Measurements from ENCODE around the gene PDHB.

PDHB gene

DNA sequence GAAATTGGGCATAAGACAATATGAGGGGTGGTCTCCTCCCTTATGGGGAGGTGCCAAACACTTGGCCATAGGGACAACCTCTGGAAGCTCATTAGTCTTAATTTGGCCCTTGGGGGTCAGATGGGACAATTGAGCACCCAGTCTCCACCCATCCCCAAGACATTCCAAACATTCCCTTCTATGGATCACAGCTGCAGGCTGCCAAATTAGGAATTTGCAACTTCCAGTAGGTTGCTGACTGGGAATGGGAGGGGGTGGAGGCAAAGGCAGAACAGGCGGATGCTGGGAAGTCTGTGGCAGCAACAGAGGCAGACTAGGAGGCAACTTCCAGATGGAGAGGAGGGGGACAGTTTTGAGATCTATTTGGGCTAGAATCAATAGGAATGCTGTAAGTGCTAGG is 1.4 kb upstream of the PDHB start:
- DNase-seq: no peak

DNA sequence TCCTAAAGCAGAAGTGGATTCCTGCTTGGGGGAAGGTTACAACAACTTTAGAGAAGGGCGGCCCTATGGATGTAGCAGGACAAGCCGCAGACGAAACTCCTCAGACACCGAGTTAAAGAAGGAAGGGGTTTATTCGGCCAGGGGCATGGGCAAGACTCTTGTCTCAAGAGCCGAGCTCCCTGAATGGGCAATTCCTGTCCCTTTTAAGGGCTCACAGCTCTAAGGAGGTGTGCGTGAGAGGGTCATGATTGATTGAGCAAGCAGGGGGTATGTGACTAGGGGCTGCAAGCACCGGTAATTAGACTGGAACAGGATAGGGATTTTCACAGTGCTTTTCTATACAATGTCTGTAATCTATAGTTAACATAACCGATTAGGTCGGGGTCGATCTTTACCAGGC is 879 bp upstream of the PDHB start:
- no peak for DNase-seq

DNA sequence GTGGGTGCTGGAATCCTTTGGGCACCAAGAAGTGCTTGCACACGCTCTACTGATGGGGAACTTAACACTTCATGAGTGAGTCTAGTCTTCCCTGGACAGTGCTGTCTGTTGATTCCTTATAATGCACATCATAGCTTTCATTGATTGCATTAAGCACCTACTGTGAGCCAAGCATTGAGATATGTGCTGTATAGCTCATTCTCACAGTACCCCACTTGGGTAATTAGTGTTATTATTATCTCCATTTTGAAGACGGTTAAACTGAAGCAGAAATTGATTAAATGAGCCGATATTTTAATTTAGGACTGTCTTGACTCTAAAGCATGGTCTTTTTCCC is 504 bp upstream of the PDHB start:
- DNase-seq: no peak

DNA sequence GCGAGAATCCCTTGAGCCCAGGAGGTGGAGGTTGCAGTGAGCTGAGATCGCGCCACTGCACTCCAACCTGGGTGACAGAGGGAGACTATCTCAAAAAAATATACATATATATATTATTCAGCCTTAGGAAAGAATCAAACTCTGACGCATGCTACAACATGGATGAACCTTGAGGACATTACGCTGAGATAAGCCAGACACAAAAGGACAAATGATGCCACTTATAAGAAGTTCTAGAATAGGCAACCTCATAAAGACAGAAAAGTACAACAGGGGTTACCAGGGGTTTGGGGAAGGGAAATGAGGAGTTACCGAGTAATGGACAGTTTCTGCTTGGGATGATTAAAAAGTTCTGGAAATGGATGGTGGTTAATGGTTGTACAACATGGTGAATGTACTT is 727 bp downstream of the PDHB start:
- DNase-seq: no peak

DNA sequence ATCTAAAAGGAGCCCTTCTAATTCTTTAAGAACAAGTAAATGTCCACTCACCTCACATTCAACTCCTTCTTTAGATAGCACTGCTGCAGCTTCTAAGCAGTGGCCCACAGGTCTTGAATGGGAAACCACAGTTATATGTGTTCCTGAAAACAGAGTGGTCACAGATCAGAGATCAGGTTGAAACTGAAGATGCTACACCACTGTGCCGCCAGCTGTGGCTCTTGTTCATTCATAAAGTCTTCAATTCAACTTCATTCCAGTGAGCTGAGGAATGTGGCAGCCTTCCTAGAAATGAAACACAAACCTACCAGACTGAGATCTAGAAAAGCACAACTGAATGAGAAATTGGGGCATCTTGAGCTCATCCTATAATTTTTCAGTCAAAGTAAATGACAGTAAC is 4.0 kb downstream of the PDHB start:
- no peak for DNase-seq

- no peak for DNase-seq
Observed at GRCh38 chr3:58427661-58428361, 5.8 kb downstream of the PDHB start.

GRCh38 chr3:58425782-58426181 is 7.8 kb downstream of the PDHB start:
- DNase-seq: no peak

GRCh38 chr3:58424613-58425012 is 9.0 kb downstream of the PDHB start:
- DNase-seq: no peak

DNA sequence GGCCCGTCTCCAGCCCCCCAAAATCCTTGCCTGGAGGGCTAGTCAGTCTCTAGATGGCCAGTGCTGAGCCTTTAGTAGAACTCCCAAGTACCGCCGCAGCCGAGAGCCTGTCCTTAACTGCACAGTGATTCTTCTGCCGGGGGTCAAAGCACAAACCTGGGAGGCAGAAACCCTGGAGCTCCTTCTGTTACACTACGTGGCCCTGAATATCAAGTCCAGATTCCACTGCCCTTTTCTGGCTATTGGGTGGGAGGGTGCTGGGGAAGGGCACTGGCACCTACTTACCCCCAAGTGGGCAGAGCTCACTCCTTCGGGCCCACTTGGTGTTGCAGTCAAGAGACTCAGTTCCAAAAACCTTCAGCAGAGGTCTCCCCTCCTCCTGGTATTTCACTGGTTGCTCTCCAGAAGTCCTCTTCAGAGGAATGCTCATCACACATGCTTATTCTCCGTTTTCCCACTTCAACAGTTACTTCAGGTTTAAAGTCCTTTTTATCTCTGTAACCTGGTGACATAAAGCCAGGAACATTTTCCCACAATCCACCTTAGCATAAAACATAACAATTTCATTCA is 10.8 kb downstream of the PDHB start:
- DNase-seq: no peak

- no peak for DNase-seq
Observed at GRCh38 chr3:58421004-58421403, 12.6 kb downstream of the PDHB start.

DNA sequence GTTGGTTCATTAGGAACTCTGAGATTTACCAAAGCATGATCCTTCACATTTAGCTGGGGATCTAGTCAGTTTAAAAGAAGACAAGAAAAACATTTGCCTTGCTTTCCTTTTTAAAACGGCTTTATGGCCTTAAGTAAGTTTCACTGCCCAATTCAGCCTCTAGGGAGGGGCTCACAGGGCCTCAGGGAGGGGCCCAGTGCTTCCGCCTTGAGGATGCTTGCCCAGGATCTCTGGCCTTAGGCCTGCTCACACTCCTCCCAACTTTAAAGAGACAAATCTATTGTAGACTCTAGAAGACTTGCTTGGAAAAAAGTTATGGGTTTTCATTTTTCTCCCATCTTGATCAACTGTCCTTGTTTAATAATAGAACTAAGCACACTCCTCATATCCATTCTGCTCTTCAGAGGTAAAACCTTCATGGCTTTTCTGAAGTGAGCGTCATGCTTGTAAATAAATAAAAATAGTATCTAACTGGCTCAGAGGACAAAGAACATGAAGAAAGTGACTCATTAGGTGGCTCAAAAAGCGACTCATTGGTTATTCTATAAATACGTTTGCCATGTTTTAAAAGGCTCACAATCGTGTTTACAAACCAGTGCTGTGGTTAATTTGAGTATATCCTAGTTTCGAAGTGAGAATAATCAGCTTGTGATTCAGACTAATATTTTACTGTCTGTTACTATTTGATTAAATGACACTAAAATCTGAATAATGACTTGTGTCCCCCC is 13.7 kb downstream of the PDHB start:
- no peak for DNase-seq

DNA sequence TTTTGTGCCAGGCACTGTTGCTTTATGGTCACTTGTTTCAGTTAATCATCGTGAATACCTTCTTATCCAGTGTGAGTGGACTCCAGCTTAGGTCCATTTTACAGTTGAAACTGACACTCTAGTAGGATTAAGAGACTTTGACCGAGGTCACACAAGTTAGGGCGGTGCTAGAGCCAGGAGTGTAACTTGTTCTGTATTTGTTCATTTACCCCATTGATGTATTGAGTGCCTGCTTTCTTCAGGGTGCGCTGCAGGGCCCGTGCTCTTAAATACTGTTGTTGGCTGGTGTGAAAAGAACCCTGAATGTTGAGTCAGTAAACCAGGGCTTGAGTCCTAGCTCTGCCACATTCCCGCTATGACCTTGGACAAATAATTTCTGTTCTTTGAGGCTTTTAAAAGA is 15.4 kb downstream of the PDHB start:
- DNase-seq: no peak

- DNase-seq: no peak
Observed at GRCh38 chr3:58417075-58417474, 16.6 kb downstream of the PDHB start.

DNA sequence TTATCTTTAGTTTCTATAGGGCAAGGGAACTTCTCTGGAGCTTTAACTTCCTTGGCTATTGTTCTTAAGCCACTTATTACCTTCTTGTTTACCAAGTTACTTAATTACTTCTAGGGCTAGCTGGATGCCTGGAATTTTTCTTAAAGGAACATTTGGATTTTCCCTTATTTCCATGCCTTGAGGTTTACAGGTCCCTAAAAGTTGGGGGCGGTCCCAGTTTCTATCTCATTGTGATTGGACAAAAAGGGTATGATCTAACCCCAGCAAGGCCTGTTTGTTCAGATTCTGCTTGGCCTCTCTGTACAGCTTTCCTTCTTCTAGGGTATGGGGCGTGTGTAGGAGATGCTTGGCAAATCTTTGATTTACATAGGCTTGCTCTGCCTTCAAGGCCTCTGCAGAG is 17.4 kb downstream of the PDHB start:
- DNase-seq: no peak

DNA sequence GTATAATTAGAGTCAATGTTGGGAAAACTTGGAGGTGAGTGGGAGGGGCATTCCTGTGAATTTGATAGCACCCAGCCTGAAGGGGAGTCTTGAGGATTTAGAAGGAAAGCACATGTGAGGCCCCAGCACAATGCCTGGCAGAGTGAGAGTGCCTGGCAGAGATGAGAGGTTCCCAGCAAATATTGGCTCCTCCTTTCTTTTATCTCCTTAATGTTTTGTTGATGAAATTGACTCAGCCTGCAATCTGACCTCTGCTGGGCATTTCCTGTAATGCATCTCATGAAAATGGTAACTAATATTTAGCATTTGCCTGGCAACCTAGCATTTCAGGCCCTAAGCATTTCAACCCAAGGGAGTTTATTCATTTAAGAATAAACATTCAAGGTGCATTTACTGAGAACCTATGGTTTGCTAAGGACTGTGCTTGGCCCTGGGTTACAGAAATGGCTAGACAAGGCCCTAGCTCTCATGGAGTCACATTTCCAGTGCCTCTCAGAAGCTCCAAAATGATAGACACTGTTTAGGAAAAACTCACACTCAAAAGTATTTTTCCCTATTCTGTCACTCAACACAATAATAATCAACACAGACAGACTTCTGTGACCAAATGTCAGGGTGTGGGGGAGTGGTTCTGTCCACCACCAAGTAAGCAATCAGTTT is 19.0 kb downstream of the PDHB start:
- DNase-seq: no peak

DNA sequence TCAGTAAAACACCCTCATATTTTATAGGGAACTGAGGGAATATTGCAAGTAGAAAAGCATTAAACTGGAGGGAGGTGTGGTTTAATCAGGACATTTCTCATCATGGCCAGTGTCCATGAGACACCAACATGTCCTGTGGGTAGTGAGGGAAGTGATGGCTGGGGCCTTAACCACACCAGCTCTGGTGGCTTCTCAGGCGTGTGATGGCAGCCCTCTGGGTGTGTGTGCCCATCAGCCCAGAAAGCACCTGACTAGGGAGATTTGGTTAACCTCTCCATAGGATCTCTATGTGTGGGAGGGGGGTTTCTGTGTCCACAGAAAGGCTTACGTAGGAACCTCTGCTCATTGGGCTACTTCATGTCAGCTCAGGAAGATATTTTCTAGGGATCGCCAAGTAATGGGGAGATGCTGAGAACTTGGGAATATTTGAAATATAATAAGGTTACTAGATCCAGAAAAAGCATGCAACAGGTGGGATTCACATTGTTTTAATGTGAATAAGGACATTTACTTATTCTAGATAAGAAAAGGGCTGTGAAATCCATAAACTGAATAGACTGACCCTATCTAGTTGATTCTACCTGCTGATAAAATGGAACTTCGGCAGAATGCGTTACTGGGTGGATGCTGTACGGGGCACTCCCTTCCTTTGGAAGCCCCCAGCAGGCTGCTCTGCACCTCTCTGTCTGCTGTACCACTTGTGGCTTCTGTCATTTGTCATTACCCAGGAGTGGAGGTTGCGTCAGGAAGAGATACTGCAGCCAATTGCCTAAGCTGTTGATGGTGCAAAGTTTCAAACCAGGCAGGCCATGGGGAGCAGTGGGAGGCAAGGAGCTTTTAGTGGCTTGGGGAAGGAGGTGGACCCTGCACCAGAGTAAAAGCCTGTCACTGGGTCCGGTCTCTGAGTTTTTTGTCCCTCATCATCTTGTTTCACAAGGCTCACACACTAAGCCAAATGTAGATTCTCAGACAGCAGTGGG is 21.5 kb downstream of the PDHB start:
- no peak for DNase-seq

DNA sequence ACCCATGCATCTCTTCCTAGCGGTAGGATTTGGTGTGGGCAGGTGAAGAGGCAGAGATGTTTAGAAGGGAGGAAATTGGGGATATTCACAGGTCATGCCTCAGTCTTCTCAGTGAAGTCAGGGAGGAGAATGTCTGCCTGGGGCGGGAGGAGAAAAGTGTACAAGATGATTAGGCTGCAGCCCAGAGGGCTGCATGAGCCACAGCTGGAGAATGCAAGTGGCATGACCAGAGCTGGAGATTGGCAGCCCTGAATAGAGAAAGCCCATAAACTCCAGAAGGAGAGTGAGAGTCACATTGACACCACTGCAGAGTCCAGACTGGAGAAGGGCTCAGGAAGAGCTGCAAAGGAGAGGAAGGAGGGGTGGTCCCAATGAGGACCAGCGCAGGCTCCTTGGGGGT is 22.6 kb downstream of the PDHB start:
- no peak for DNase-seq

GRCh38 chr3:58409663-58410062 is 24.0 kb downstream of the PDHB start:
- no peak for DNase-seq

GRCh38 chr3:58408906-58409305 is 24.7 kb downstream of the PDHB start:
- no peak for DNase-seq

DNA sequence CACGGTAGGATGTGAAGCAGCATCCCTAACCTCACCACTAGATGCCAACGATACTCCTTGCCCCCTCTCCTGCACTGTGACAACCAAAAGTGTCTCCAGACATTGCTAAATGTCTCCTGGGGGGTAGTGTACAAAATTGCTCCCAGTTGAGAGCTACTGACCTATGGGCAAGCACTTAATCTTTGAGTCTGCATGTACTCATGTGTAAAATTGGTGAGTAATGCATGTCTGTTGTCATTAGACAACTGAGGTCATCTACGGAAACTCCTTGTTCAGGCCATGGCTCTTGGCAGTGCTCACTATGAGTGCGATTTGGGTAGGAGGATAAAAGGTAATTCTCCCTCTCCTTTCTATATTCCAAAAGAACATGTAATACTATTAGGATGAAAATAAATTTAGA is 29.2 kb downstream of the PDHB start:
- DNase-seq: no peak

- no peak for DNase-seq
Observed at GRCh38 chr3:58403513-58404109, 30.0 kb downstream of the PDHB start.

DNA sequence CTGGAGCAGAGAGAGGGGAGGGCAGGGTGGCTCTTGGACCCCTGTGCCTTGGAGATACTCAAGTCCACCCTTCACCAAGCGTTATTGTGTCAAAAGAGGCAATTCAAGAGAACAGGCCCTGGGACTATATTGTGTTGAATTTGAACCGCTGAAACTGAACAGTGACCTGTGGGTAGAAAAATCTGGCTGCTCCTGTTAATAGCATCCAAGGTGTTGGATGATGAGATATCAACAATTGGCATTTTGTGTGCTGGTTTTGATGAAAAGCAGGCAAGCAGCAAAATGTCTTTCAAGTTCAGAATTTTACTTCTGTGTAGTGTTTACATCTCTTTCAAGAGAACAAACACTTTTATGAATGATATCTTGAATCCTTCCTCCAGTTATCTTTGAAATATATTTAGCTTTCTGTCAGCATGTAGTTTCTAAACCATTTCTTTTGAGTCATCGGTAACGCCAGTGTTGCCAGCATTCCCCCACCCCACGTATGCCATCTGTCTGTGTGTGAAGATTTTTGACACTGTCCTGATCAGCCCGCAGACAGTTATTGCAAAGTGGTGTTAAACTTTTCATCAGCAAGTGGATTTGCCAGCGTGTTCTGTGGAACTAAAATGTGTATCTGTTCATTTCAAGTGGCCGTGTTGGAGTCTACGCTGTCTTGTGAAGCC is 34.8 kb downstream of the PDHB start:
- no peak for DNase-seq

Data from activated T-cell treated with anti-CD3 and anti-CD28 coated beads, Interleukin-2, amount 50 U/mL, for 1 hour (primary cell).